ENCODE data around the gene CLTCL1.
"Not testable (repeated sequence)": the region's sequence is repeated elsewhere in the genome, so short reads cannot be mapped to it uniquely, and the experiment has no call there.

CLTCL1 gene

DNA sequence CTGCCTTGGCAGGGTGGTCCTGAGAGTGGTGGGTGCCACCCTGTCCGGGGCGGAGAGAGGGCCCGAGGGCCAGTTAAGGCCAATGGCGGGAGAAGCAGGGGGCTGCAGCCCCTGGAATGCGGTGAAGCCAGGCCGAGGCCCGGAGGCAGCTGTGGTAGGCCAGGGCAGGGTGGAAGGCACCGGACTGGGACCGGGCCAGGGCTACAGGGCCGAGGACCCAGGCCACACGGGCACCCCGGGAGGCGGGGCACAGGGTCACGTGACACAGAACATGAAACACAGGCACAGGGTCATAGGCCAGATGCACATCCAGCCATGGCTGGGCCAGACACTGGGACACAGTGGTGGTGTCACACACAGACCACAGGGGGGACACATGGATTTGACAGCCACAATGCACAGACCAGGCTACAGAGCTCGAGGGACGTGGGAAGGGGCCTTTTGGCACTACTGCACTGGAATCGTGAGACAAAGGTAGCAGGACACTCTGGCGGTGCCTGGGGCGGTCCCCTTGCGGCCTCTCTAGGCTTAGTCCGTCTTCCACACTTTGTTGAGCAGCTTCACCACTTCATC, 115.8 kb downstream of the CLTCL1 start:
- no peak for DNase-seq (ENCODE audit: low read depth)

DNA sequence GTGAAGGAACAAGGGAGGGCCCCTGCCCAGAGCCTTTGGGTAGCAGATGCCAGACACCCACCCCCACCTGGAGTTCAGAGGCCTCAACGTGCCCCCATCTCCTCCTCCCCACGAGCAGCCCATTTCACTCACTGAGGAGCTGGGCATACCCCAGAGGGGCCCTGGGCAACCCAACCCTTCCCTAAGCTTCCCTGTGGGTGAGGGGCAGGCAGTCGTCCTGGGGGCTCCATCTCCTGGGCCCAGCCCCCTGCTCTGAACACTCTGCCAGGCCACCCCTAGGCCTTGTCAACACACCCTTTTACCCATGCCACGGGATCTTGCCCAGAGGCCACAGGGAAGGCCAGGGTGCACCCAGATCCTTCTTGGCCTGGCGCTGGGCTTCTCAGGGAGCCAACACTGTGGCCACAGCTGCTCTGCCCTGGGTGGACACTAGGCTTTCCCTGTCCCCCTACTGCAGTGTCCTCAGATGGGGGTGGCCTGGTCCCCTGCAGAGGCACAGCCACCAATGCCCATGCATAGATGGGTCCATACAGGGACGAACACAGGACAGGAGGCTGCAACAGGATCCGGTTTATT, 116.4 kb downstream of the CLTCL1 start:
- DNase-seq (ENCODE audit: low read depth) = no peak

DNA sequence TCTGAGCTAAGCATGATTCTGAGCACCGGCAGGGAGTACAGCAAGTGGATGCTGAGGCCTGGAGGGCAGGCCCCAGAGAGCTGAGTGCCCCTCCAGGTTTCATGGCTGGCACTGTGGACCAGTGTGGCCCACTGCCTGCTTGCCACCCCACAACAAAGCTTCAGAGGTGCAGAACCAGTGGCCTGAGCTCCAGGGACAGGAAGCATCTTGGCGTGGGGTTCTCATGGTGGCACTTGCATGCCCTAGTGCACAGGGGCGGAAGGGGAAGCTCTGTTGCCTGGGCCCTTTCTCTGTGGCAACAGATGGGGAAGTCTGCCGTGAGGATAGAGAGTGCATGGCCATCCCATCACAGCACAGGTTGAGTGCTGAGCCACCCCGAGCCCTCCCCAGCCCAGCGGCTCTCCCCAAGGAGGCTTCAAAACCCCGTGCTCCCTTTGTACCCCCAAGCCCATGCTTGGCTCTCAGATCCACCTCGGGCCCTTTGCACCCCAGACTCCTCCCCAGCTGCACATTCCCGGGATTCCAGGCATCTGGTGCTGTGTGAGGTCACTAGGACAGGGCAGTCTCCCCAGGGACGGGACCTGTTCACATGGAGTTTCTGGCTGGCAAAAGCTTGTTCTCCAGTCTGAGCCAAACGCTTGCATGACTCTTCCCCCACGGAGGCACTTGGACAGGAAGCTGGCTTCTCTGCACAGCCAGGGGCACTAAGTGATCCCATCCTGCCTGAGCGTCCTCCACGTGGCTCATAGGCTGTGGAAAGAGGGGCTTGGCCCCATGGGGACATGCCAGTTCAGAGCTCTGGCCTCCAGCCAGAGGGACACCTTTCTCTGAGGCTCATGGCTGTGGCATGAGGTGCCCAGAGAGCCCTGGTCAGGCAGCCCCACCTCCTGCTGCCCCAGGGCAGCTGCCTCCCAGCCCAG, 117.2 kb downstream of the CLTCL1 start:
- no peak for DNase-seq (ENCODE audit: low read depth)

DNA sequence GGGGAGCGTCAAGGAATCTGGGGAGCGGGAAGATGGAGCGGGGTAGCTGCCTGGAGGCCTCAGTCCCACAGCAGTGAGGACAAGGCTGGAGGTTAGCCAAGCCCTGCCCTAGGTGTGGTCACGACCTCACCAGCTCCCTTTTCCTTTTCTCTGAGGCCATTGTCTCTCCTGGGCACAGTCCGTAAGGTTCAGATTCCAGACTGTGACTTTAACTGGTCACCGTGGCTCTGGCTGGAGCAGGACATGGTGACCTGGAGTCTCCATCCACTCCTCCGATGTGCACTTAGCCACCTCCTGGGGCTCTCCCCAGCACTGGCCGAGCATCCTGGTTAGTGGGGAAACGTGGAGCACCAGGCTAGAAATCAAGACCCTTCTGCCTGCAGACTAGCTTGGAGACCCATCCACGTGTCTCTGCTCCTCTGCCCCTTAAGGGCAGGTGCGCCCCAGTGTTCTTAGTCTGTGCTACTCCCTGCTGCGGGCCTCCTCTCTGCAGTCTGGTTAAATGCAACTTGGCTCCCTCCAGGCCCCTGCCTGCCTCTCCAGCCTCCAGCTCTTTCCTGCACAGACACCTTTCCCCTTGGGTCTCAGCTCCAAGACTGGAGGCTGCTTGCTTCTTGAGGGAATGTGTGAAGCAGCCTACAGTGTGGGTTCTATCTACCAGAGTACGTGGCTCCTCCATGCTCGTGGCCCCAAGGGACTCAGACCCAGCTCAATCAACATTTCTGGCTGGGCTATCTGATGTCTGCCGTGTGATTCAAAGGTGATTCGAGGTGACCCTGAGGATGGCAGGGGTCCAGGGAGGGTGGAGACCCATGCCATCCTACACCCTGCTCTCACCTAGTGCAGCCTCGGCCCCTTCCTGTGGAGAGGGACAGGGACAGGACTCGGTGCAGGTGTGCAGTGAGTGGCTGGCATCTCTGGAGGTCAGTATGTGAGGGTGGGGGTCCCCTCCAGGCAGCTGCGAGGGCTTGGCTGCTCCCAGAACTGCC, 118.2 kb downstream of the CLTCL1 start:
- DNase-seq (ENCODE audit: low read depth) = no peak

DNA sequence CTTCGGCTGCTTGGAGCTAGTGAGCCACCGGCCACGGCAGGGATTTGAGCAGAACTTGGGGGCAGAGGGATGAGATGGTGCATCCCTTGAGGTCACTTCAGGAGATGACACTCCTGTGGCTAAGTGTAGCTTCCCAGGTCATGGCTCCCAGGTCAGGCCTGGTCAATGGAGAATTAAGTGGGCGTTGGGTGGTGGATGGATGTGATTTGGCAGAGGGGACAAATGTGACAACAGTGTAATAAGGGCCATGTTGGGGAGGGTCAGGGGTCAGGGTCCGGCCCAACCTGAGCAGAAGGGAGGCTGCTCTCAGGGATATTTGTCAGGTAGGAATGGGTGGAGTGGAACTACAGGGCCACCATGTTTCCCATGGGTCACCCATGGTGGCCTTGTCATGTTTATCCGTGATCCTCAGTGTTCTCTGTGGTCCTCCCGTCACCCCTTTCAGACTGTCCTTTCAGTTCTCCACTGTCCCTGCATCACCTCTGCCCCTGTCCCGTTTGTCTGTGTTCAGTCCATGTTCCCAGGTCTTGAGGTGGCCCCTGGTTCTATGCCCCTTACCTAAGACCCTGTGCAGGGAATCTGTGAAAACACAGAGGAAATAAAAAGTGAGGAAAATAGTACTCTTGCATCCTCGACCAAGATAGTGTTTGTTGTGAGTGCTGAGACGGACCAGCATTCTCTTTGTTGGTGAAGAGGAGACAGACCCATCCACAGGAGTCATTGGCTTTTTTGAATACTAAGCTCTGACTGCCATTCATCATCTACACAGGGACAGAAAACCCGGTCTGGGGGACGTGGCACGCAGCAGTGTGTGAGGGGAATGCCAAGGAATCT, 119.1 kb downstream of the CLTCL1 start:
- no peak for DNase-seq (ENCODE audit: low read depth)

DNA sequence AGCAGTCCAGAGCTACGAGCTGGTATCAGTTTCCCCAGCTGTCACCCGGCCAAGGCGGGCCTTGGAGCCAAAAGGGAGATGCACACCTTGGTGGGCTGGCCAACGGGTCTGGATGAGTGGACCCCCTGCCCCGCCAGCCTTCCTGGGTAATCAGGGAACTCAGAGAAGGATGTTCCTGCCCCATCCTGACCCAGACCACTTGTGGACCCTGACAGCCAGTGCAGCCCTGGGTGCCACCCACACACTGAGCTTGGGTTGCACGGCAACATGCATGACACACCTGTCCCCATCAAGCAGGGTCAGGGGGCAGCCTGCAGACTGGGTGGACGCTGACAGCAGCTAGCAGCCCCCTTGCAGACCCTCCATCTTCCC, 121.6 kb downstream of the CLTCL1 start:
- no peak for DNase-seq (ENCODE audit: low read depth)

DNA sequence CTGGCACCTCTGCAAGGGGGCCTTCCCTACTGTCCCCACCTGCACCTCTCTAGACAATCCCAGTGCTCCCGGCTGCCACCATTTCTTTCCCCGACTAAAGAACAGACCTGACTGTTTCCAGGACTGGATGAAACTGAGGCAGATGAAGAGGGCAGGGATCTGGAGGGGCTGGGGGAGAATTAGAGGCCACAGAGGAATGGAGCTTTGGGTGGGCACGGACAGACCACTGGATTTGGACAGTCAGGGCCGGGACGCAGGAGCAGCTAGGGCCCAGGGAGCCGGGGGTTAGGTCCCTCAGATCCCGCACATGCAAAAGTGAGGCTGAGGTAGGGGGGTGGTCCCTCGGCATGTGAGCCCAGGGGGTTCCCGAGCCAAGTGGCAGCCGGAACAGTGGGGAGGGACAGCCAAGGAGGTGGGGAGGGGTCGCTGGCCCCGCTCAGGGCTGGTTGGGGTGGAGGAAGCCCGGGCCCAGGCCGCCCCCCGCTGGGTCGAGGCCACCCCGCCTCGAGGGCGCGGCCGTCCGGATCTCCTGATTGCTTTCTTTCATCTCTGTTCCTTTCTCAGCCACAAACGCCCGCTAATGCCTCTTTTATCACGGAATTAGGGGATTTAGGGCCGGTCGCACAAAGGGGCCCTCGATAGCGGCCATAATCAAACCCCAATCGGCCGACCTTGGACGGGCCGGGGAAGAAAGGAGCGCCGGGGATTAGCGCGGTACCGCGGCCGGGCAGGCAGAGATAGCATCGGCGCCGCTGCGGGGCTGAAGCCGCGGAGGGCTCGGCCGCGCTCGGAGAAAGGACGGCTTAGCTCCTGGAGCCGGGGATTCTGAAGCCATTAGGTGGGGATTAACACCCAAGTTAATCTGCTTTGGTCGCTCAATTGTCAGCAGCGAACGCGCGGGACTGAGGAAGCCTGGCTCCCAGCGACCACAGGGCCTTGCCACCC, 122.2 kb downstream of the CLTCL1 start:
- DNase-seq (ENCODE audit: low read depth) = no peak

DNA sequence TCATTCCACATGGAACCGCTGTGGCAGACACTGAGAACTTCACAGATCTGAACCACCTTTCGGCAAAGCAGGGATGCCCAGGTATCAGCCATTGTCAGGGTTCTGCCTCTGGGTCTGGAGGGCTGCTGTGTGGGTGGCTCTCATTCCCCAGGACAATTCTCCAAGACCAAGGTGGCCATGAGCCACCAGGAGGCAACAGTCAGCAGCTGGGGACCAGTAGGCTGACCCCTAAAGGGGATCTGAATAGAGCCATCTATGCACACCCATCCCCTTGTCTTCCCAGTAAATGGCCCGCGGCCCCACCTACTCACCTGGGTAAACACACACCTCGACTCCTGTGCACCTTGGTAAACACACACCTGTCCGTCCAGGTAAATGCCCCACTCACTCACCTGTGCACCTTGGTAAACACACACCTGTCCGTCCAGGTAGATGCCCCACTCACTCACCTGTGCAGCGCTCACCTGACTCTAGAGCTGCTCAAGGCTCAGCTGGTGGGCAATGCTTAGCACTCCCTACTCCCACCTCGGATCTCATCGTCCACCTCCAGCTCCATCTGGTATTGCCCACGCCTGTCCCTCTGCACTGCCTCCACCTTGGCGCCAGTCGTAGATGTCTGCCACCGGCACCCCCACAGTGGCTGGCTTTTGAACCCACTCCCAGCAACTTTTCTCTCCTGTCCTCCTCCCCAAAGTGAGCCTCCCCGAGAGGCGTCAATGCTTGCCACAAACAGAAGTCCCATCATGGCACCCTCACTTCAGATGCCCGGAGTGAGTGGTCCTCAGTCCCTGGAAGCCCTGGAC, 123.2 kb downstream of the CLTCL1 start:
- no peak for DNase-seq (ENCODE audit: low read depth)

DNA sequence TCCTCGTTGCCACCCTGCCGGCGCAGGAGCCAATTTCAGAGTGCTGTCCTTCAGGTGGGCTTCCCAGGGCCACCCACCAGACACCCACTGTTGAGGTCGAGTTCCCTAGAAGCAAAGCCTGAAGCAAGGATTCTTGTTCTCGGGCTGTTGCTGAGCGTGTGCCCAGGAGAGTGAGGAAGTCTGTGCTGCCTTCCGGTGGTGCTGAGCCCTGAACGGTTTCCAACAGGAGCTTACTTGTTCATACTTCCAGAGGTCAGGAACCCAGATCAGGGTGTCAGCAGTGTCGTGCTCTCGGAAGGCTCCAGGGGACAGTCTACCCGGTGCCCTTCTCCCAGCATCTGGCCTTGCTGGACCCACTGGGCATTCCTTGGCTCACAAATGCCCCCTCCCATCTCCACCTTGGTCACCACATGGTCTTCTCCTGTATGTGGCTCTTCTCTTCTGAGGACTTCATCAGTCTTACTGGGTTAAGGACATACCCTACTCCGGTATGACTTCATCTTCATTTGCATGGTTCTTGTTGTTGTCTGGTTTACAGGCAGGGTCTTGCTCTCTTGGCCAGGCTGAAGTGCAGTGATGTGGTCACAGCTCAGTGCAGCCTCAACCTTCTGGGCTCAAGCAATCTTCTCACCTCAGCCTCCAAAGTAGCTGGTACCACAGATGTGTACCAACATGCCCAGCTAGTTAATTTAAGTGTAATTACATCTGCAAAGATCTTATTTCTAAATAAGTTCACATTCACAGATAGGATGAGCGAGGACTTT, 124.2 kb downstream of the CLTCL1 start:
- DNase-seq (ENCODE audit: low read depth) = no peak

DNA sequence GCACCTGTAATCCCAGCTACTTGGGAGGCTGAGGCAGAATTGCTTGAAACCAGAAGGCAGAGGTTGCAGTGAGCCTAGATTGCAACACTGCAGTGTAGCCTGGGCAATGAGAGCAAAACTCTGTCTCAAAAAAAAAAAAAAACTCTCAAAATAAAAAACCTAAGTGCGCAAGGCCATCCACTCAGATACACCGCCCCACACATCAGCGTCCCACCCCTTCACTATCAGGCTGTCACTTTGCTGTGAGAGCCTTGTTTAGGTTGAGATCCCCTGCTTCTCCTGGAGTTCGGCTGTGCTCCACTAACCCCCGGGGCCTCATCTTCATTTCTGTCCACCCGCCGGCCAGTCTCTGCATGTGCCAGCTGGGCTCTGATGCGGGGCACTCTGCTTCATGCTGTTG, 125.1 kb downstream of the CLTCL1 start:
- no peak for DNase-seq (ENCODE audit: low read depth)

DNA sequence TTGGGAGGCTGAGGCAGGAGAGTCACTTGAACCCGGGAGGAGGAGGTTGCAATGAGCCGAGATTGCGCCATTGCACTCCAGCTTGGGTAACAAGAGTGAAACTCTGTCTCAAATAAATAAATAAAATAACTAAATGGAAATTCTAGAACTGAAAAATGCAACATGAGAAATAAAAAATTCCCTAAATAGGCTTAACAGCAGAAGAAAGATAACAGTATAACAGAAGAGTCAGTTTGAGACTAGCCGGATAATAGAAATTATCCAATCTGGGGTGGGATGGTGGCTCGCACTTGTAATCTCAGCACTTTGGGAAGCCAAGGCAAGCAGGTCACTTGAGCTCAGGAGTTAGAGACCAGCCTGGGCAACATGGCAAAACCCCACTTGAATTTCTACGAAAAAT, 127.1 kb downstream of the CLTCL1 start:
- no peak for DNase-seq (ENCODE audit: low read depth)

DNA sequence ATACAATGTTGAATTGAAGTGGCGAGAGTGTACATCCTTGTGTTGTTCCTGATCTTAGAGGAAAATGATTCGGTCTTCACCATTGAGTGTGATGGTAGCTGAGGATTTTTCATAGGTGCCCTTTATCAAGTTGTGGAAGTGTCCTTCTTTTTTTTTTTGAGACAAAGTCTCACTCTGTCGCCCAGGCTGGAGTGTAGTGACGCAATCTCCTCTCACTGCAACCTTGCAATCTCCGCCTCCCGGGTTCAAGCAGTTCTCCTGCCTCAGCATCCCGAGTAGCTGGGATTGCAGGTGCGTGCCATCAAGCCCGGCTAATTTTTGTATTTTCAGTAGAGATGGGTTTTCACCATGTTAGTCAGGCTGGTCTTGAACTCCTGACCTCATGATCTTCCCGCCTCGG, 132.9 kb downstream of the CLTCL1 start:
- DNase-seq (ENCODE audit: low read depth) = not testable (repeated sequence)

DNA sequence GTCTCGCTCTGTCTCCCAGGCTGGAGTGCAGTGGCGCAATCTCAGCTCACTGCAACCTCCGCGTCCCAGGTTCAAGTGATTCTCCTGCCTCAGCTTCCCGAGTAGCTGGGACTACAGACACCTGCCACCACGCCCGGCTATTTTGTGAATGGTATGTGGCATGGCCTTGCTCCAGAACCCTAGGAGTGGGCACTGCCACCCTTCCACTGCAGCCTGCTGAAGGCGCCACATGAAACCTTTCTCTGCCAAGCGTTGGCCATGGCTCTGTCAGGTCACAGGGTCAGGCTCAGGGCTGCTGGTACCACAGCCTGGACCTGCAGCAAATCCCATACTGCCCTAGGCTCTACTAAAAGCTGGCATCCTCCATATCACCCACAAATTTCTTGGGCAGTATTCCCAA, 135.4 kb downstream of the CLTCL1 start:
- DNase-seq (ENCODE audit: low read depth) = not testable (repeated sequence)

DNA sequence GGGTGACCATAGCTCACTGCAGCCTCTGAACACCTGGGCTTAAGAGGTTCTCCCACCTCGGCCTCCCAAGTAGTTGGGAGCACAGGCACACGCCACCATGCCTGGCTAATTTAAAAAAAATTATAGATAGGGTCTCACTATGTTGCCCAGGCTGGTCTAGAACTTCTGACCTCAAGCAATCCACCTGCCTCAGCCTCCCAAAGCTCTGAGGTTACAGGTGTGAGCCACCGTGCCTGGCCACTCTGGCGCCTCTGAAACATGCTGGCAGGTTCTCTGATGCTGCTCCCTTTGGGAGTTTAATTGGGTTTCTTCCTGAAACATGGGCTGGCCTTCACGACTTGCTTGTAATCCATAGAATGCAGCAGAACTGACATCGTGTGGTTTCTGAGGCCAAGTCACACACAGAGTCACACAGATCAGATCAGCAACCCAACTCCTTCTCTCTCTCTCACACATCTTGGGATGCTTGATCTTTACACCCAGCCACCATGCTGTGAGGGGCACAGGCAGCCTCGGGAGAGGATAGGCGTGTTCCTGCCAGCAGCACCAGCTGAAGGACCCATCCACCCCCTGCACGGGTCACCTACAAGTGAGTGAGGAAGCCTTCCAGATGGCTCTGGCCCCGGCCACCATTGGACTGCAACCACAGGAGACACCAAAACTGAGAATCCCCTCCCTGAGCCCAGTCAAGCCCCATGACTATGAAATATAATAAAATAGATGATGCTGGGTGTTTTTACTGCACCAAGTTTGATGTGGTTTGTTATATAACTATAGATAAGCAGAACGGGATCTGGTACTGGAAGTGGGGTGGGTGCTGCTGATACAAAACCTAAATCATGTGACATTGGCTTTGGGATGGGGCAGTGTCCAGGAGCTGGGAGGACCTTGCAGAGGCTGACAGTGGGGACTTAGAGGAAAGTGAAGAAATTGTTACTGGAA, 138.3 kb downstream of the CLTCL1 start:
- DNase-seq (ENCODE audit: low read depth) = no peak

DNA sequence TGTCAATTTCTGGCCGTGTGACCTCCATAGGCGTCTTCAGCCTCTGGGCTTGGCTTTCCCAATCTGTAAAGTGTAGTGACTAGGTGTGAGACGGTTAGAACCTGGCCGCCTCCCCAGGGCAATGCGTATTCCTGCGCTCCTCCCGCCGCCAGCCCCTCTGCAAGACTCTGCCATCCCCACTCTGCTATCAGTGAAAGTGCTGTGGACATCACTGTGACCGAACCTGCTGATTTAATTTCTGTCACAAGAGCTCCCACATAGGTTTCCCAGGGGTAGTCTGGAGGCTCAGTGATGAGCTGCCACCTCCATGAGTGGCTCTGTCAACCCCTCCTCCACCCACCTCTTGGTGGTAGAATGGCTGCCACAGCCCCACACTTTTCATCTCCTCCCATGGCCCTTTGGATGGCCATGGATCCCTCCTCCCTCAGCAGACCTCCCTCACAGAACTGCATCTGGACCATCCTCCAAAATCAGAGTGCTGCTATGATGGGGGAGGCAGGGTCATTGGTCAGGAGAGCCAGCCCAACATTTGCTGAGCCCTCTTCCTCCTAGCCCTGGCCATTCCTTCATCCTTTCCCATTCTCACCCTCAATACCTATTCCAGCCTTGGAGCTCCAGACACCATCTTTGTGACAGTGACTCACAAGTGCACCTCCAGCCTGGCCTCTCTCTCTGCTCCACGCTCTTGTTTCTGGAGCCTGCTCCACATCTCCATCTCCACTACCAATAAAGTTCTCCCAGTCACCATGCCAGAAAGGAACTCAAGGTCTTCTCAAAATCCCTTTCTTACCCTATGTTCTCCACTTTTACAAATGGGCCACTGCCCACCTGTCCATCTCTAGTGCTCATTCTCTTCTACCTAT, 140.0 kb downstream of the CLTCL1 start:
- DNase-seq (ENCODE audit: low read depth) = no peak

All from activated T-helper 9 cell treated with anti-CD3 and anti-CD28 coated beads, Interleukin-2, amount 50 U/mL, for 16 hours (primary cell).